Activated CD8-positive, alpha-beta T cell treated with anti-CD3 and anti-CD28 coated beads, Interleukin-2, amount 10 ng/mL, durations not matched to agents 7 days and 5 days (primary cell): ENCODE data around the gene TNC. TPM values are rescaled to one million over a fixed set of nuclear protein-coding genes. Genes with fewer than 3 reads are reported as not detected.

ENCODE experiments used
- ATAC-seq: fragments of 150-1000 bp; cut with Tn5 transposase; one replicate; pipeline ENCODE4 v1.10.0; 2021; ENCODE audit warnings: moderate library complexity
- CTCF ChIA-PET: fragments of 350-600 bp; sonication (Branson Sonifier 250); formaldehyde crosslinking; loops from one replicate; lab custom pipeline; 2021; ENCODE audit warnings: antibody characterized with exemption; lab: Charles Lee
- POLR2A ChIA-PET: fragments of 350-600 bp; sonication (Branson Sonifier 250); formaldehyde crosslinking; loops from one replicate; lab custom pipeline; 2021; ENCODE audit warnings: antibody characterized with exemption; lab: Charles Lee
- DNase-seq: peaks from one replicate; pipeline ENCODE4 v3.0.0-alpha.2; 2020
- H3K27ac Mint-ChIP-seq: one replicate; pipeline ENCODE4 v1.8.0; 2021; ENCODE audit warnings: mild to moderate bottlenecking, mixed read lengths
- H3K27me3 Mint-ChIP-seq: one replicate; pipeline ENCODE4 v1.8.0; 2021; ENCODE audit warnings: low read depth, mixed read lengths
- H3K36me3 Mint-ChIP-seq: one replicate; pipeline ENCODE4 v1.8.0; 2021; ENCODE audit warnings: low read depth, mixed read lengths
- H3K4me1 Mint-ChIP-seq: one replicate; pipeline ENCODE4 v1.8.0; 2021; ENCODE audit warnings: low read depth, mixed read lengths
- H3K4me3 Mint-ChIP-seq: one replicate; pipeline ENCODE4 v1.8.0; 2021; ENCODE audit warnings: mild to moderate bottlenecking, mixed read lengths
- H3K9me3 Mint-ChIP-seq: one replicate; pipeline ENCODE4 v1.8.0; 2022; ENCODE audit warnings: mixed read lengths; ENCODE audit not compliant: insufficient read depth
- total RNA-seq, 2 experiments: library from RNA; stranded (reverse); gene quantifications; one replicate each; pipeline ENCODE4 v1.2.3, GENCODE V29; 2021

TNC gene
- not detected for total RNA-seq

- Mint-ChIP-seq H3K4me3 (no peak within 1 kb of the TSS), H3K9me3 (no peaks in the 10 kb centered on the region), H3K27ac (no peak within 1 kb of the TSS), H3K27me3 (peaks cover 59% of the 10 kb centered on the region), H3K4me1 (no peaks in the 10 kb centered on the region), H3K36me3 (no peaks in the 10 kb centered on the region)
- ChIA-PET CTCF (interaction anchor here (0.8 kb wide), 2 partner anchors 27 to 406 kb away, joined by 3 read pairs; no protein-coding TSS in a partner anchor), POLR2A (interaction anchor here (0.6 kb wide), 1 partner anchor 13 kb away, joined by 4 read pairs; no protein-coding TSS in a partner anchor)
- DNase-seq (no peak), ATAC-seq (no peak)
These were observed at the start of gene TNC for GRCh38 chr9:115117999-115118878. TSS of gene TNC (minus strand) at chr9:115118157. CDS start at chr9:115091018, 27,139 bp downstream.

GRCh38 chr9:115167175-115167574 lies 49.2 kb upstream of the TNC start:
- Mint-ChIP-seq H3K27ac (no peak overlapping the region), H3K4me3 (no peak overlapping the region), H3K36me3 (no peaks in the 10 kb centered on the region), H3K27me3 (no peaks in the 10 kb centered on the region), H3K9me3 (no peaks in the 10 kb centered on the region), H3K4me1 (no peaks in the 10 kb centered on the region)
- ChIA-PET POLR2A (no interaction called here), CTCF (no interaction called here)
- DNase-seq (no peak), ATAC-seq (no peak)

GRCh38 chr9:115165233-115165632 lies 47.3 kb upstream of the TNC start:
- ChIA-PET CTCF (no interaction called here), POLR2A (no interaction called here)
- no peaks in the 10 kb centered on the region for H3K27me3 Mint-ChIP-seq
- ATAC-seq (no peak), DNase-seq (no peak)
- no peak overlapping the region for H3K27ac Mint-ChIP-seq
- no peaks in the 10 kb centered on the region for H3K9me3 Mint-ChIP-seq
- H3K4me3 Mint-ChIP-seq, result no peak overlapping the region
- no peaks in the 10 kb centered on the region for H3K36me3 Mint-ChIP-seq
- H3K4me1 Mint-ChIP-seq, result no peaks in the 10 kb centered on the region

- no peak for DNase-seq
- Mint-ChIP-seq H3K4me3 (no peak overlapping the region), H3K9me3 (no peaks in the 10 kb centered on the region), H3K4me1 (no peaks in the 10 kb centered on the region), H3K36me3 (no peaks in the 10 kb centered on the region), H3K27me3 (no peaks in the 10 kb centered on the region), H3K27ac (no peak overlapping the region)
- POLR2A ChIA-PET, result interaction anchor here (0.6 kb wide), 1 partner anchor 381 kb away, joined by 3 read pairs; no protein-coding TSS in a partner anchor
- ATAC-seq, result no peak
- CTCF ChIA-PET, result no interaction called here
These were observed 46.6 kb upstream of the TNC start for GRCh38 chr9:115164511-115164974.

GRCh38 chr9:115162946-115163345 lies 45.0 kb upstream of the TNC start:
- Mint-ChIP-seq H3K27ac (no peak overlapping the region), H3K4me3 (no peak overlapping the region), H3K36me3 (no peaks in the 10 kb centered on the region), H3K4me1 (no peaks in the 10 kb centered on the region), H3K9me3 (no peaks in the 10 kb centered on the region), H3K27me3 (no peaks in the 10 kb centered on the region)
- ATAC-seq, result no peak
- ChIA-PET CTCF (interaction anchor here (1.6 kb wide), 1 partner anchor 11 kb away, joined by 4 read pairs; no protein-coding TSS in a partner anchor), POLR2A (no interaction called here)
- DNase-seq, result no peak

- DNase-seq, result no peak
- ATAC-seq, result no peak
- no peaks in the 10 kb centered on the region for H3K4me1 Mint-ChIP-seq
- no peaks in the 10 kb centered on the region for H3K27me3 Mint-ChIP-seq
- no peak overlapping the region for H3K27ac Mint-ChIP-seq
- H3K4me3 Mint-ChIP-seq, result no peak overlapping the region
- no peaks in the 10 kb centered on the region for H3K36me3 Mint-ChIP-seq
- ChIA-PET CTCF (no interaction called here), POLR2A (no interaction called here)
- H3K9me3 Mint-ChIP-seq, result no peaks in the 10 kb centered on the region
These were observed 43.5 kb upstream of the TNC start for GRCh38 chr9:115161446-115161845.

GRCh38 chr9:115158661-115159481 lies 40.9 kb upstream of the TNC start:
- CTCF ChIA-PET, result no interaction called here
- Mint-ChIP-seq H3K9me3 (no peaks in the 10 kb centered on the region), H3K4me1 (no peaks in the 10 kb centered on the region), H3K27ac (no peak overlapping the region), H3K27me3 (peaks cover 4% of the 10 kb centered on the region), H3K36me3 (no peaks in the 10 kb centered on the region), H3K4me3 (no peak overlapping the region)
- no peak for DNase-seq
- POLR2A ChIA-PET, result no interaction called here
- ATAC-seq, result no peak

- POLR2A ChIA-PET, result no interaction called here
- ATAC-seq (no peak), DNase-seq (no peak)
- CTCF ChIA-PET, result no interaction called here
- Mint-ChIP-seq H3K4me1 (no peaks in the 10 kb centered on the region), H3K4me3 (no peak overlapping the region), H3K9me3 (no peaks in the 10 kb centered on the region), H3K27ac (no peak overlapping the region), H3K36me3 (no peaks in the 10 kb centered on the region), H3K27me3 (peaks cover 6% of the 10 kb centered on the region)
These were observed 39.3 kb upstream of the TNC start for GRCh38 chr9:115157245-115157674.

- Mint-ChIP-seq H3K4me3 (no peak overlapping the region), H3K9me3 (no peaks in the 10 kb centered on the region), H3K4me1 (peaks cover 2% of the 10 kb centered on the region), H3K36me3 (no peaks in the 10 kb centered on the region), H3K27me3 (peaks cover 10% of the 10 kb centered on the region), H3K27ac (no peak overlapping the region)
- POLR2A ChIA-PET, result no interaction called here
- DNase-seq (no peak), ATAC-seq (no peak)
- CTCF ChIA-PET, result no interaction called here
These were observed 37.1 kb upstream of the TNC start for GRCh38 chr9:115155037-115155436.

GRCh38 chr9:115154617-115155016 lies 36.7 kb upstream of the TNC start:
- Mint-ChIP-seq H3K36me3 (no peaks in the 10 kb centered on the region), H3K4me3 (no peak overlapping the region), H3K9me3 (no peaks in the 10 kb centered on the region), H3K27ac (no peak overlapping the region), H3K27me3 (peaks cover 10% of the 10 kb centered on the region), H3K4me1 (peaks cover 2% of the 10 kb centered on the region)
- ChIA-PET CTCF (no interaction called here), POLR2A (no interaction called here)
- ATAC-seq (no peak), DNase-seq (no peak)

- H3K9me3 Mint-ChIP-seq, result no peaks in the 10 kb centered on the region
- H3K27ac Mint-ChIP-seq, result no peak overlapping the region
- DNase-seq (no peak), ATAC-seq (no peak)
- ChIA-PET POLR2A (no interaction called here), CTCF (interaction anchor here (1.3 kb wide), 1 partner anchor 11 kb away, joined by 4 read pairs; no protein-coding TSS in a partner anchor)
- no peaks in the 10 kb centered on the region for H3K36me3 Mint-ChIP-seq
- H3K27me3 Mint-ChIP-seq, result peaks cover 16% of the 10 kb centered on the region
- H3K4me1 Mint-ChIP-seq, result peaks cover 2% of the 10 kb centered on the region
- H3K4me3 Mint-ChIP-seq, result no peak overlapping the region
These were observed 34.4 kb upstream of the TNC start for GRCh38 chr9:115152281-115152820.
